Panc1 (cell line): ENCODE results near the gene CCNL2.

Experiments
- CTCF ChIP-seq: fragments of 450-650 bp; IDR thresholded peaks from 2 replicates; pipeline ENCODE4 v1.5.1; 2017; ENCODE audit warnings: mild to moderate bottlenecking
- TF ChIP-seq, protein P1 (sequence below), 2 experiments: IDR thresholded peaks; 2 replicates each; pipeline ENCODE4 v1.6.1; 2011 to 2012; ENCODE audit warnings: low read depth in 2 of 2, control low read depth in 1 of 2, low read length in 1 of 2, mild to moderate bottlenecking in 1 of 2, moderate library complexity in 1 of 2; ENCODE audit not compliant: insufficient read depth in 1 of 2

- TF ChIP-seq CTCF = no peak
- TF ChIP-seq, protein P1, sequence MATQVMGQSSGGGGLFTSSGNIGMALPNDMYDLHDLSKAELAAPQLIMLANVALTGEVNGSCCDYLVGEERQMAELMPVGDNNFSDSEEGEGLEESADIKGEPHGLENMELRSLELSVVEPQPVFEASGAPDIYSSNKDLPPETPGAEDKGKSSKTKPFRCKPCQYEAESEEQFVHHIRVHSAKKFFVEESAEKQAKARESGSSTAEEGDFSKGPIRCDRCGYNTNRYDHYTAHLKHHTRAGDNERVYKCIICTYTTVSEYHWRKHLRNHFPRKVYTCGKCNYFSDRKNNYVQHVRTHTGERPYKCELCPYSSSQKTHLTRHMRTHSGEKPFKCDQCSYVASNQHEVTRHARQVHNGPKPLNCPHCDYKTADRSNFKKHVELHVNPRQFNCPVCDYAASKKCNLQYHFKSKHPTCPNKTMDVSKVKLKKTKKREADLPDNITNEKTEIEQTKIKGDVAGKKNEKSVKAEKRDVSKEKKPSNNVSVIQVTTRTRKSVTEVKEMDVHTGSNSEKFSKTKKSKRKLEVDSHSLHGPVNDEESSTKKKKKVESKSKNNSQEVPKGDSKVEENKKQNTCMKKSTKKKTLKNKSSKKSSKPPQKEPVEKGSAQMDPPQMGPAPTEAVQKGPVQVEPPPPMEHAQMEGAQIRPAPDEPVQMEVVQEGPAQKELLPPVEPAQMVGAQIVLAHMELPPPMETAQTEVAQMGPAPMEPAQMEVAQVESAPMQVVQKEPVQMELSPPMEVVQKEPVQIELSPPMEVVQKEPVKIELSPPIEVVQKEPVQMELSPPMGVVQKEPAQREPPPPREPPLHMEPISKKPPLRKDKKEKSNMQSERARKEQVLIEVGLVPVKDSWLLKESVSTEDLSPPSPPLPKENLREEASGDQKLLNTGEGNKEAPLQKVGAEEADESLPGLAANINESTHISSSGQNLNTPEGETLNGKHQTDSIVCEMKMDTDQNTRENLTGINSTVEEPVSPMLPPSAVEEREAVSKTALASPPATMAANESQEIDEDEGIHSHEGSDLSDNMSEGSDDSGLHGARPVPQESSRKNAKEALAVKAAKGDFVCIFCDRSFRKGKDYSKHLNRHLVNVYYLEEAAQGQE (IDR thresholded peaks at IDR 0.05; ENCODE audit: insufficient read depth in 1 of 2, low read depth in 2 of 2, low read length in 1 of 2) = no peak
These were observed 7.9 kb downstream of the CCNL2 start for GRCh38 chr1:1391225-1391624.
